K562 (cell line): Measurements from ENCODE around the gene CCDC183. TPM values are rescaled to one million over a fixed set of nuclear protein-coding genes. Genes with fewer than 3 reads are reported as not detected.

Source experiments
- BCL6 ChIP-seq: fragments of 250-450 bp; sonication (Bioruptor Pico); IDR thresholded peaks from 2 replicates; pipeline ENCODE4 v1.4.0; 2020
- CUX1 ChIP-seq: fragments of 200-800 bp; sonication (Bioruptor generic); IDR thresholded peaks from 2 replicates; pipeline ENCODE4 v1.6.1; 2016; ENCODE audit warnings: missing genetic modification characterization, missing compliant biosample characterization
- ERF ChIP-seq: fragments of 450-650 bp; formaldehyde crosslinking; IDR thresholded peaks from 2 replicates; pipeline ENCODE4 v1.4.0; 2020; ENCODE audit warnings: mild to moderate bottlenecking, mixed read lengths
- ETV1 ChIP-seq: fragments of 450-650 bp; conservative IDR thresholded peaks from 2 replicates; pipeline ENCODE4 v1.6.1; 2016; ENCODE audit warnings: missing genetic modification characterization, control low read depth, low read depth, missing compliant biosample characterization
- MTF1 ChIP-seq: fragments of 250-450 bp; sonication (Bioruptor Pico); IDR thresholded peaks from 2 replicates; pipeline ENCODE4 v1.9.0; 2021; ENCODE audit warnings: moderate library complexity, mild to moderate bottlenecking, inconsistent platforms, borderline replicate concordance
- SMAD3 ChIP-seq: fragments of 450-650 bp; formaldehyde crosslinking; conservative IDR thresholded peaks from 2 replicates; pipeline ENCODE4 v1.4.0; 2020; ENCODE audit warnings: mild to moderate bottlenecking
- USF1 ChIP-seq: sonication (generic); formaldehyde crosslinking; IDR thresholded peaks from 2 replicates; pipeline ENCODE4 v1.9.0; 2022; ENCODE audit warnings: mild to moderate bottlenecking, missing genetic modification reagents
- ZNF644 ChIP-seq: fragments of 200-800 bp; sonication (Bioruptor generic); IDR thresholded peaks from 2 replicates; pipeline ENCODE4 v1.6.1; 2016; ENCODE audit warnings: low read depth, missing genetic modification characterization, missing compliant biosample characterization
- polyA plus RNA-seq, 8 experiments: library from polyadenylated mRNA; depleted of rRNA in 4 of 8; stranded (reverse) in 5 of 8; unstranded in 3 of 8; fragments of >200 nt; fragmentation: Nextera tagmentation in 2 of 8; fragmentation: Illumina TruSeq in 1 of 8; extraction: Ambion mirVana in 2 of 8; extraction: Trizol in 1 of 8; gene quantifications; 2 replicates each; pipeline versions ENCODE4 v1.2.1 to v1.2.3, GENCODE V29; 2011 to 2014; ENCODE audit warnings: inconsistent platforms in 1 of 8, missing spikeins in 1 of 8
- total RNA-seq, 7 experiments: library from RNA; depleted of rRNA in 6 of 7; stranded (reverse); fragments of >200 nt in 6 of 7; fragmentation: Illumina TruSeq in 2 of 7; extraction: Trizol in 2 of 7; gene quantifications; 2 replicates each; pipeline versions ENCODE4 v1.2.1 to v1.2.3, GENCODE V29; 2011 to 2021; ENCODE audit warnings: low replicate concordance in 1 of 7

CCDC183 gene
- total and polyA plus RNA-seq, 9 of the 15 experiments (the other 6 are each of a cell fraction or from before 2014, with no cell fraction given): 0.21 to 0.60 (median 0.29) TPM; not detected in 4

DNA sequence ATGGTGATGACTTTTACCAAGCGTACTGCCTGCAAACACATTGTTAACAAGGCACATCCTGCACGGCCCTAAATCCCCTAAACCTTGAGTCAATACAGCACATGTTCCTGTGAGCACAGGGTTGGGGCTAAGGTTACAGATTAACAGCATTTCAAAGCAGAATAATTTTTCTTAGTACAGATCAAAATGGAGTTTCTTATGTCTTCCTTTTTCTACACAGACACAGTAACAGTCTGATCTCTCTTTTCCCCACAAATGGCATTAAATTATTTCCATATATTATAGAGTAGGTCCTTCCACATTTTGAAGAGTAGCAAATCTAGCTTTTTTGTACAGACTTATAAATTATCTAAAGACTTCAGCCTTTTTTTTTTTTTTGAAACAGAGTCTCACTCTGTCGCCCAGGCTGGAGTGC is 6.6 kb upstream of the CCDC183 start (continued):
- TF ChIP-seq CUX1 (CRISPR knock-in tag): peak; percentile 84
- TF ChIP-seq USF1 (CRISPR knock-in tag): no peak
- 0 out of 2 replicates have a peak, but pooled peaks have one; percentile 38 for TF ChIP-seq BCL6 (CRISPR knock-in tag)
- peak; percentile 83 for TF ChIP-seq ZNF644
- peak; percentile 28; the same call in 1 of the 2 replicates for TF ChIP-seq ETV1 (tag)
- TF ChIP-seq SMAD3 (CRISPR knock-in tag): peak; percentile 89; the same call in 1 of the 2 replicates
- 0 out of 2 replicates have a peak, but pooled peaks have one; percentile 24 for TF ChIP-seq ERF (CRISPR knock-in tag)
- TF ChIP-seq MTF1 (CRISPR knock-in tag): peak; percentile 71; the same call in 1 of the 2 replicates
